WTC11 (cell line): ENCODE results near the gene TPCN2.

Experiments used
- ATF2 ChIP-seq: sonication (generic); formaldehyde crosslinking; IDR thresholded peaks from 2 replicates; pipeline ENCODE4 v1.8.1; 2022; ENCODE audit warnings: low read depth, missing genetic modification reagents, borderline replicate concordance
- CTCF ChIP-seq: fragments of 200-600 bp; IDR thresholded peaks from 2 replicates; pipeline ENCODE4 v1.8.0; 2022; ENCODE audit warnings: antibody characterized with exemption
- E2F1 ChIP-seq: sonication (generic); formaldehyde crosslinking; IDR thresholded peaks from 2 replicates; pipeline ENCODE4 v1.8.0; 2022; ENCODE audit warnings: mild to moderate bottlenecking, missing genetic modification reagents
- ELF4 ChIP-seq: sonication (generic); formaldehyde crosslinking; IDR thresholded peaks from 2 replicates; pipeline ENCODE4 v1.8.1; 2022; ENCODE audit warnings: low read depth, mild to moderate bottlenecking, moderate library complexity, missing genetic modification reagents
- MAX ChIP-seq: sonication (generic); formaldehyde crosslinking; IDR thresholded peaks from 2 replicates; pipeline ENCODE4 v1.8.0; 2022; ENCODE audit warnings: mild to moderate bottlenecking, missing genetic modification reagents
- SMAD3 ChIP-seq: sonication (generic); formaldehyde crosslinking; IDR thresholded peaks from 2 replicates; pipeline ENCODE4 v1.8.0; 2022; ENCODE audit warnings: missing genetic modification reagents, mild to moderate bottlenecking, borderline replicate concordance
- SP1 ChIP-seq: sonication (generic); formaldehyde crosslinking; conservative IDR thresholded peaks from 2 replicates; pipeline ENCODE4 v1.8.1; 2022; ENCODE audit warnings: missing genetic modification reagents
- STAT6 ChIP-seq: sonication (generic); formaldehyde crosslinking; conservative IDR thresholded peaks from 2 replicates; pipeline ENCODE4 v1.8.1; 2023; ENCODE audit warnings: mild to moderate bottlenecking, low read depth, missing genetic modification reagents, moderate library complexity
- TCF7 ChIP-seq: sonication (generic); formaldehyde crosslinking; IDR thresholded peaks from 2 replicates; pipeline ENCODE4 v1.8.0; 2022; ENCODE audit warnings: mild to moderate bottlenecking, low read depth, missing genetic modification reagents, moderate library complexity
- USF1 ChIP-seq: sonication (generic); formaldehyde crosslinking; IDR thresholded peaks from 2 replicates; pipeline ENCODE4 v1.8.0; 2022; ENCODE audit warnings: mild to moderate bottlenecking, missing genetic modification reagents

- TF ChIP-seq CTCF (no peak), SP1 (CRISPR knock-in tag) (no peak), TCF7 (CRISPR knock-in tag) (no peak), E2F1 (no peak), ATF2 (CRISPR knock-in tag) (no peak), ELF4 (CRISPR knock-in tag) (no peak), MAX (CRISPR knock-in tag) (no peak), STAT6 (CRISPR knock-in tag) (no peak), SMAD3 (CRISPR knock-in tag) (no peak), USF1 (CRISPR knock-in tag) (no peak)
Observed at GRCh38 chr11:69107413-69107812, 58.7 kb downstream of the TPCN2 start.
